Measurements from ENCODE around the gene C2orf68. TPM values are rescaled to one million over a fixed set of nuclear protein-coding genes. Genes with fewer than 3 reads are reported as not detected.

Gene C2orf68
- total and polyA plus RNA-seq, 2 donors (not counting 1 experiment from before 2014, with no cell fraction given) = 30.5 to 82.4 TPM

DNA sequence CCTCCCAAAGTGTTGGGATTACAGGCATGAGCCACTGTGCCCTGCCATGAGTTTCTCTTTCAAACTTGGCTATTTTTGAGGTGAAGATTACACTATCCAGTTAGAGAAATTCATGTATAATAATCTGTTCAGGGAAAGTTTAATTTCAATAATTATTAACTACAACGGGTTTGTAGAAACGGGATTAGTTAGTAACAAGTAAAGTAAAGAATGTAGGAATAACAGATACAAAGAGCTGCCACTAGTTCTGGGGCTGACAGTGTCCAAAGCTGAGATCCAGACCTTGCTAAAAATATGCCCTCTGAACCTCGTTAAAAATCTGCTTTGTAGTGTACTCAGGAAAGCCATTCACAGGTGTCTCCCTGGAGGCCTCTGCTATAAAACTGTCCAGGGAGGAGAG, 39.2 kb upstream of the C2orf68 start:
- Mint-ChIP-seq H3K27ac (no peak overlapping the region), H3K4me3 (no peak overlapping the region), H3K27me3 (no peaks in the 10 kb centered on the region), H3K9me3 (ENCODE audit: insufficient read depth) (no peaks in the 10 kb centered on the region), H3K4me1 (peaks cover 22% of the 10 kb centered on the region)
- Histone ChIP-seq H2AFZ (ENCODE audit: insufficient read depth, low read depth, low read length, poor library complexity, severe bottlenecking) (no peak overlapping the region), H3K9me3 (ENCODE audit: control extremely low read depth in 1 of 3, control insufficient read depth in 2 of 3, insufficient read depth in 1 of 3, low read length in 2 of 3) (no peaks in the 10 kb centered on the region), H3K9ac (ENCODE audit: low read length) (no peak overlapping the region), H4K20me1 (ENCODE audit: control insufficient read depth, insufficient read depth, low read length, poor library complexity, severe bottlenecking) (peaks cover 23% of the 10 kb centered on the region), H3K4me2 (replicated peaks; ENCODE audit: low read depth, low read length, poor library complexity, severe bottlenecking) (no peak overlapping the region), H3K4me3 (ENCODE audit: control extremely low read depth in 1 of 5, extremely low read depth in 1 of 5, insufficient read depth in 1 of 5, low read depth in 2 of 5, low read length in 4 of 5) (no peak overlapping the region), H3K4me1 (ENCODE audit: control insufficient read depth in 2 of 2, insufficient read depth in 2 of 2, low read length in 2 of 2) (peaks cover 18 to 26% of the 10 kb centered on the region in 2 donors), H3K79me2 (ENCODE audit: control insufficient read depth, insufficient read depth, low read length) (no peaks in the 10 kb centered on the region), H3K27ac (ENCODE audit: low read length in 2 of 2) (no peak overlapping the region), H3K36me3 (replicated peaks in 1 of 2; ENCODE audit: control extremely low read depth in 1 of 2, control insufficient read depth in 1 of 2, extremely low read depth in 1 of 2, insufficient read depth in 2 of 2, low read length in 1 of 2) (peaks cover 7 to 74% of the 10 kb centered on the region in 2 experiments), H3K27me3 (replicated peaks in 1 of 4; ENCODE audit: control extremely low read depth in 1 of 4, control insufficient read depth in 3 of 4, insufficient read depth in 4 of 4, low read length in 3 of 4) (no peaks in the 10 kb centered on the region)
- intact Hi-C loops (cut with micrococcal nuclease) = no loop called here
- POLR2A ChIA-PET = no interaction called here
- WGBS (ENCODE audit: insufficient coverage) = 92% methylated on average over 1 of the region's 3 CpGs
- ATAC-seq (ENCODE audit: low read depth) (no peak), DNase-seq (no peak)
- CTCF ChIA-PET = no interaction called here
- no peak for TF ChIP-seq EZH2 (IDR thresholded peaks at IDR 0.05; ENCODE audit: borderline replicate concordance, insufficient read depth, low read depth, low read length, poor library complexity, severe bottlenecking)
- TF ChIP-seq, protein P1, sequence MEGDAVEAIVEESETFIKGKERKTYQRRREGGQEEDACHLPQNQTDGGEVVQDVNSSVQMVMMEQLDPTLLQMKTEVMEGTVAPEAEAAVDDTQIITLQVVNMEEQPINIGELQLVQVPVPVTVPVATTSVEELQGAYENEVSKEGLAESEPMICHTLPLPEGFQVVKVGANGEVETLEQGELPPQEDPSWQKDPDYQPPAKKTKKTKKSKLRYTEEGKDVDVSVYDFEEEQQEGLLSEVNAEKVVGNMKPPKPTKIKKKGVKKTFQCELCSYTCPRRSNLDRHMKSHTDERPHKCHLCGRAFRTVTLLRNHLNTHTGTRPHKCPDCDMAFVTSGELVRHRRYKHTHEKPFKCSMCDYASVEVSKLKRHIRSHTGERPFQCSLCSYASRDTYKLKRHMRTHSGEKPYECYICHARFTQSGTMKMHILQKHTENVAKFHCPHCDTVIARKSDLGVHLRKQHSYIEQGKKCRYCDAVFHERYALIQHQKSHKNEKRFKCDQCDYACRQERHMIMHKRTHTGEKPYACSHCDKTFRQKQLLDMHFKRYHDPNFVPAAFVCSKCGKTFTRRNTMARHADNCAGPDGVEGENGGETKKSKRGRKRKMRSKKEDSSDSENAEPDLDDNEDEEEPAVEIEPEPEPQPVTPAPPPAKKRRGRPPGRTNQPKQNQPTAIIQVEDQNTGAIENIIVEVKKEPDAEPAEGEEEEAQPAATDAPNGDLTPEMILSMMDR (IDR thresholded peaks at IDR 0.05) = no peak

DNA sequence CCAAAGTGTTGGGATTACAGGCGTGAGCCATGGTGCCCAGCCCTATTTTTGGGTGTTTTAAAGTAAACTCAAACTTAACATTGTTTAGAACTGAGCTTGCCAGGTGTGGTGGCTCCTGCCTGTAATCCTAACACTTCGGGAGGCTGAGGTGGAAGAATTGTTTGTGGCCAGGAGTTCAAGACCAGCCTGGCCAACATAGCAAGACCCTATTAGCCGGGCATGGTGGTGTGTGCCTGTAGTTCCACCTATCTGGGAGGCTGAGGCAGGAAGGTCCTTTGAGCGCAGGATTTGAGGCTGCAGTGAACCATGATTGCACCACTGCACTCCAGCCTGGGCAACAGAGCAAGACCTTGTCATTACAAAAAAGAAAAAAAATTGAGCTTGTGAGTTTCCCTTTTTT, 38.6 kb upstream of the C2orf68 start:
- no peak overlapping the region for H3K4me3 ChIP-seq (ENCODE audit: control extremely low read depth in 1 of 5, extremely low read depth in 1 of 5, insufficient read depth in 1 of 5, low read depth in 2 of 5, low read length in 4 of 5)
- no peak for TF ChIP-seq EZH2 (IDR thresholded peaks at IDR 0.05; ENCODE audit: borderline replicate concordance, insufficient read depth, low read depth, low read length, poor library complexity, severe bottlenecking)
- TF ChIP-seq, protein P1 (IDR thresholded peaks at IDR 0.05) = no peak
- H2AFZ ChIP-seq (ENCODE audit: insufficient read depth, low read depth, low read length, poor library complexity, severe bottlenecking) = no peak overlapping the region
- H3K9ac ChIP-seq (ENCODE audit: low read length) = no peak overlapping the region
- Mint-ChIP-seq H3K9me3 (ENCODE audit: insufficient read depth) (no peaks in the 10 kb centered on the region), H3K27me3 (no peaks in the 10 kb centered on the region), H3K4me1 (peaks cover 22% of the 10 kb centered on the region), H3K27ac (no peak overlapping the region), H3K4me3 (no peak overlapping the region)
- no peak for ATAC-seq (ENCODE audit: low read depth)
- 97% methylated on average over 3 of the region's 4 CpGs for WGBS (ENCODE audit: insufficient coverage)
- no peaks in the 10 kb centered on the region for H3K9me3 ChIP-seq (ENCODE audit: control extremely low read depth in 1 of 3, control insufficient read depth in 2 of 3, insufficient read depth in 1 of 3, low read length in 2 of 3)
- H3K4me1 ChIP-seq (ENCODE audit: control insufficient read depth in 2 of 2, insufficient read depth in 2 of 2, low read length in 2 of 2) = peaks cover 18 to 26% of the 10 kb centered on the region in 2 donors
- ChIA-PET POLR2A (no interaction called here), CTCF (interaction anchor here (0.7 kb wide), 1 partner anchor 63 kb away, joined by 3 read pairs; no protein-coding TSS in a partner anchor)
- no peak overlapping the region for H3K4me2 ChIP-seq (replicated peaks; ENCODE audit: low read depth, low read length, poor library complexity, severe bottlenecking)
- DNase-seq = no peak
- H4K20me1 ChIP-seq (ENCODE audit: control insufficient read depth, insufficient read depth, low read length, poor library complexity, severe bottlenecking) = peaks cover 23% of the 10 kb centered on the region
- peaks cover 5 to 77% of the 10 kb centered on the region in 2 experiments for H3K36me3 ChIP-seq (replicated peaks in 1 of 2; ENCODE audit: control extremely low read depth in 1 of 2, control insufficient read depth in 1 of 2, extremely low read depth in 1 of 2, insufficient read depth in 2 of 2, low read length in 1 of 2)
- intact Hi-C loops (cut with micrococcal nuclease) = no loop called here
- no peaks in the 10 kb centered on the region for H3K79me2 ChIP-seq (ENCODE audit: control insufficient read depth, insufficient read depth, low read length)
- no peaks in the 10 kb centered on the region for H3K27me3 ChIP-seq (replicated peaks in 1 of 4; ENCODE audit: control extremely low read depth in 1 of 4, control insufficient read depth in 3 of 4, insufficient read depth in 4 of 4, low read length in 3 of 4)
- no peak overlapping the region for H3K27ac ChIP-seq (ENCODE audit: low read length in 2 of 2)

Data from B cell (primary cell).